ENCODE results near the gene MVB12B.
A peak's percentile ranks its signal among the peaks of the same experiment; 100 is the strongest.

The MVB12B gene

DNA sequence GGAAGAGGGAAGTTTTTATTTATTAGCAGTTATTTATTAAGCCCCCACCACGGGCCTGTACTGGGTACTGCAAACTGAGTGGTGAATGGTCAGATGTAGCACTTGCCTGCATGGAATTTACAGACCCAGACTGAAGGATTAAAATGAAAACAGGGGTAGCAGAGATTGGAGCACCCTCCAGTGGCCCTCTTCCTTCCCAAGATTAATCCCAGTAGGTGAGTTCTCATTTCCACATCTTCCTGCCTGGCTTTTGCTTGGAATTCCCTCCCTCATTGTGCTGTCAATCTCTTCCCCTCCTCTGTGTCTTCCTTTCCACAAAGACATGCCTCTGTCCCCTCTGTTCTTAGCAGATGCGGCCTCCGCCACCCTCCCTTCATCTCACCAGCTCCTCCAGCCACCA, 39.2 kb downstream of the MVB12B start:
- DNase-seq, result no peak

- DNase-seq, result peak; percentile 18
Observed at GRCh38 chr9:126366366-126367011, 39.9 kb downstream of the MVB12B start.

DNA sequence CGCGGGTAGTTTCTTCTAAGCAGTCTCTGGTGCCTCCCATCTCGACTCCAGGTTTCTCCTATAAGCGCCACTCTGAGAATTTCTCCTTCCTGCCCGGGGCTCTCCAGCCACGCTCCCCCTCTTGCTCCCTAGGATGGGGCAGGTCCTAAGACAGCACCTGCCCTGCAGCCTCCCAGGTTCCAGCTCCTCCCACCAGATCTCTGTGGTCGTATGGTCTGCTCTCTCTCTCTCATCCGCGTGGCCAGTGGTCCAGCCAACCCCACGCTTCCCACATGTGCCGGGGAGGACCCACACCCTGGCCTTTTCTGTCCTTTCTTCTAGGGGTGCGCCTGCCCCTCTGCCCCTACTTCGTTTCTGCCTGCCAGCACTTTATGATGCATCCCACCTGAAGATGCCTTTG, 40.5 kb downstream of the MVB12B start:
- no peak for DNase-seq

DNA sequence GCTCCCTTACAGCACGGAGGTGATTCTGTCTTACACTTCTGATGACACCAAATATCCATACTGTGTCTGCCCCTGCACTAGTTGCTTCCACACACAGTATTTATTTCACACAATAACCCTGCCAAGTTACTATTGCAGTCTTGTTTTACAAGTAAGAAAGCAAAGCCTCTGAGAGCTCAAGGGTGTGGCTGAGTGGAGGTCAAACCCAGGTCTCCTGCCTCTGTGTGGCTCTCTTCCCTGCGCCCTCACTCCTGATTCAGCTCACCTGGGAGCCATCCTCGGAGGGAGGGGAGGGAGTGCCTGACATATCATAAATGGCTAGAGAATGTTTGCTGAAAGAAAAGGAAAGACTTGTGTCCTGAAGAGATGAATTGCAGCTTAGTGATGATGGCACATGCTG, 41.0 kb downstream of the MVB12B start:
- DNase-seq, result no peak

- no peak for DNase-seq
Observed at GRCh38 chr9:126368020-126368419, 41.4 kb downstream of the MVB12B start.

DNA sequence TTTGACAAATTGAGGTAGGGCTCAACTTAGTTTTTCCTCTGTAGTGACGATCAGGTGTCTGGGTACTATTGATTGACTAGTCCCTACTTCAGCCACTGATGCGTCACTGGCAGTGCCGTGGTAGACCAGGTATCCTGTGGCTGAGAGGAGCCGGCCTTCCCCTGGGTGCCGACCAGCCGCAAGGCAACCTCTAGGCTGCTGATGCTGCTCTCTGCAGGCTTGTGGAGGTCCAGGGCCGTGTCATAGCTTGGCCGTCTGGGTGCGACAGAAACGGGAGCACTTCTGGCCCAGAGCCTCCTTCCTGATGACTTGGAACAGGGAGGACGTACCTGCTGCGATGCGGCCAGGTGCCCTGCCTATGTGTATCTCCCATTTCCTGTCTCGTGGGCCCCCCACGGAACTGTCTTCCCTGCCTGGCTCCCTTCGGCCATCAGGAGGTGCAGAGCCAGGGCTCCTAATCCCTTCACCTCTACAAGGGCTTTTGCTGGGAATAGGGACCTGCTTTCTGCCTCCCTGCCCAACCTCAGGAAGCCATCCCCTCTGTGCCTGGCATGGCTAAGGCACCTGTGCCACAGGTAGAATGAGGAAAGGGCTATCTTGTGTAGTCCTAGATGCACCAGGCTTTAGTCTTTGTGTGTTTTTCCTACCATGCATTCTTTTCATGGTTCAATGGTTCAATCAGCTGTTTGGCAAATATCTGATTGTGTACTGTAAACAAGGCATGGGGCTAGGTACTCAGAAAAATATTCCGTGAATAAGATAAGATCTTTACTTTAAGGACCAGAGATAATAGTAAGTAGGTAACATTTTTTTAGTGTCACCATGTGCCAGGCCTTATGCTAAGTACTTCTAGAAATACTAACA, 44.6 kb downstream of the MVB12B start:
- no peak for DNase-seq

GRCh38 chr9:126372716-126373115, 46.1 kb downstream of the MVB12B start:
- DNase-seq, result no peak

DNA sequence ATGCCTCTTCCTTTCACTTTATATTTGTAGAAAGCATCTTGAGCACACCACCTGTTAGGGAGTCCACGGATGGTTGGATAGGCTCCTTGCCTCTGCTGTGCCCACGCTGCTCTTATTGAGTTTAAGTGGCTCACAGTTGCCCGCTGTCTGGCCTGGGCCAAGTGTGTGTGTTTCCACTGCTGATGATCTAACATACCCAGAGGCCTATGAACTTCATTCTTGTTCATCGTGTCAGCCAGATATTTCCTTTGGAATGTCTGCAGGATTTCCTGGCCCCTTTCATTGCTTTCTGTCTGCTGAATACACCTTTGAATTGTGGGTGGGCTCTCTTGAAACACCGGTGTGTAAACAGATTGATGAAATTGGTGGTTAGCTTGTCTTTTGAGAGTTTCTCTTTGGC, 46.6 kb downstream of the MVB12B start:
- DNase-seq, result peak; percentile 33

DNA sequence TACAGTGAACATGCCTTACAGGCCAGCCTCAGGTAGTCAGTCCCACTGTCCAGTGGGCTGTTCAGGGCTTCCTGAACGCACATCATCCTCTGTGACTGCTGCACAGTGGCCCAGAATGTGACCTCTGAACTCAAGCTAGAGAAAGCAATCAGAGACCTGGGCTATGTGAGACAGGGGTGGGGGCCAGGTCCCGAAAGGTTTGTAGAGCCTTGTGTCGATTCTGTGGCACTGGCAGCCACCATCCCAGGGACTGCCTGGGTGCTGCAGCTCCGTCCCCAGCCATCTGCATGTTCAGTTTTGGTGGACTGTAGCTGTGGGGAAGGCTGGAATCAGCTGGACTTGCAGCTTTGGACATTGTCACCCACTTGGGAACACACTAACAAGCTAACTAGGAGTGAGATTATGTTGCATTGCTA, 47.7 kb downstream of the MVB12B start:
- no peak for DNase-seq

- DNase-seq, result no peak
Observed at GRCh38 chr9:126375386-126375785, 48.8 kb downstream of the MVB12B start.

- DNase-seq, result peak; percentile 83
Observed at GRCh38 chr9:126376311-126377175, 49.9 kb downstream of the MVB12B start.

DNA sequence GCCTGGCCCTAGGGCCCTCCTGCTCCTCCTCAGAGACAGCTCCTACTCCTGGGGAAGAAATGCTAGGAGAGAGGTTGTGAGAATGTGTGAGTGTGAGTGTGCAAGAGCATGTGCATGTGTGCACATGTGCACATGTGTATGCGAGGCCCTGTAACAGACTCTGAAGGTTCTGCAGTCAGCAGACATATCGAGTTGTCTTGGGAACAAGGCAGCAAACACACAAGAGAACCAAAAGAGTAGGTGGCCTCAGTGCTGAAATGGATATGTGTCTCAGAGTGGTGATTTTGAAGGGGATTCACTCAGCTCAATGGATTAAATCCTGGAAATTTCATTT, 50.5 kb downstream of the MVB12B start:
- DNase-seq, result no peak

GRCh38 chr9:126377536-126377935, 50.9 kb downstream of the MVB12B start:
- DNase-seq, result no peak

DNA sequence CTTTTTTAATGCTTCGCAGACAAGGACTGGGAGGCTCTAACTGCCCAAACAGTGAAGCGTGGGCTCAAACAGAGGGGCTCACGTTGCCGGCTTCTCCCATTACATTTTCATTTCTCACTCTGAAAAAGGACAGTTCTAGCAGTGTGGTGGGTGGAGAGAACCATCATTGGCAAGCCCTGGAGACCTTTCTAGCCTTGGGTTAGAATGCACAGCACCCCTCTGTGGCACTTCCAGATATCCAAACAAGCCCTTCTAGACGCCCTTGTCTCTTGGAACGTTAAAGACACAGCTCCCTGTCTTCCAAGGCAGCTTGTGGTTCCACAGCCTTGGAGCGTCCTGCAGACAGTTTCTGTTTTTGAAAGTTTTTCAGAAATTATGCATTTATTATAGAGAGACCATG, 52.1 kb downstream of the MVB12B start:
- no peak for DNase-seq

GRCh38 chr9:126379661-126380360, 53.2 kb downstream of the MVB12B start:
- DNase-seq, result no peak

DNA sequence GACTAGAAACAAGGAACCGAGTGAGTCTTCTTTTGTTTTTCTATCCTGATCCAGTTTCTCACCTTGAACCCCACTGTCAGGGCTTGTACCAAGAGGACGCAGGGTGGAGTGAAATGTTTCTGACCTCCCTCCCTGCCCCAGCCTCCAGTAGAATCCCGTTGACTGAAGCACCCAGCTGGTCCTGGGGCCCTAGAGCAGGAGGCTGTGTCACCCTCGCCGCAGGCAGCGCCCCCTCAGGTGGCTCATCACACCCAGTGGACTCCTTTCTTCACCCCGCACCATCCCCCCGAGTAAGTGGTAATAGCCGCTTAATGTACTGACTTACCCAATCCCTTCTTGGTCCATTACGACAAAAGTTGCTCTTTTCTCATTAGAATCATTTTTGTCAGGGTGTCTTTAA, 53.8 kb downstream of the MVB12B start:
- DNase-seq, result no peak

GRCh38 chr9:126381195-126381594, 54.6 kb downstream of the MVB12B start:
- DNase-seq, result no peak

DNA sequence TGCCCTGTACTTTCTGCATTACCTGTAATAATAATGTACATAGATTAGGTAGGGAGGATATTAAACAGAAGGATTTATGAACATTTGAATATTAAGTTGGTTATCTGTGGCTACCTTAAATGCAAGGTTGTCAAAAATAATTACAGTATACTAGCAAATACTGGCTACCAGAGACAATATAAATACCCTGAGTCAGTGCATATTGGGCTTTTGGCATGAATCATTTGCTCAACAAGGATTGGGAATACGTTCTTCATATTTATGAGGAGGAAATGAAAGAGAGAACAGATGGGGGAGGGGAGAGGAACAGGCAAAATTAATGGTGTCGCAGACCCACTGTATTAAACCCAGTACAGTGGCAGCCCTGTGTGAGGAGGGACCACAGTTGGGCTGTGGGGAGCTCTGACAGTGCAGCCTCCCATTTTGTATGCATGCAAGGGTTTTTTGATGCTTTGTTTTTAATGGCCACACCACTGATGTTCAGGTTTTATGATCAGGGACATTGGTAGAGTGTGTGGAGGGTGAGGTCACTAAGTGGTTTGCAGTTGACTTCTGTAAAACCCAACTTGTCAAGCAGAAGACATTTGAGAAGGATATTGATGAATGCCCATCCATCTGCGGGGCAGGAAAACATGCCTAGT, 56.9 kb downstream of the MVB12B start:
- DNase-seq, result no peak

- no peak for DNase-seq
Observed at GRCh38 chr9:126384926-126385325, 58.3 kb downstream of the MVB12B start.

GRCh38 chr9:126386088-126386487, 59.5 kb downstream of the MVB12B start:
- no peak for DNase-seq

GRCh38 chr9:126386776-126387175, 60.1 kb downstream of the MVB12B start:
- DNase-seq, result no peak

DNA sequence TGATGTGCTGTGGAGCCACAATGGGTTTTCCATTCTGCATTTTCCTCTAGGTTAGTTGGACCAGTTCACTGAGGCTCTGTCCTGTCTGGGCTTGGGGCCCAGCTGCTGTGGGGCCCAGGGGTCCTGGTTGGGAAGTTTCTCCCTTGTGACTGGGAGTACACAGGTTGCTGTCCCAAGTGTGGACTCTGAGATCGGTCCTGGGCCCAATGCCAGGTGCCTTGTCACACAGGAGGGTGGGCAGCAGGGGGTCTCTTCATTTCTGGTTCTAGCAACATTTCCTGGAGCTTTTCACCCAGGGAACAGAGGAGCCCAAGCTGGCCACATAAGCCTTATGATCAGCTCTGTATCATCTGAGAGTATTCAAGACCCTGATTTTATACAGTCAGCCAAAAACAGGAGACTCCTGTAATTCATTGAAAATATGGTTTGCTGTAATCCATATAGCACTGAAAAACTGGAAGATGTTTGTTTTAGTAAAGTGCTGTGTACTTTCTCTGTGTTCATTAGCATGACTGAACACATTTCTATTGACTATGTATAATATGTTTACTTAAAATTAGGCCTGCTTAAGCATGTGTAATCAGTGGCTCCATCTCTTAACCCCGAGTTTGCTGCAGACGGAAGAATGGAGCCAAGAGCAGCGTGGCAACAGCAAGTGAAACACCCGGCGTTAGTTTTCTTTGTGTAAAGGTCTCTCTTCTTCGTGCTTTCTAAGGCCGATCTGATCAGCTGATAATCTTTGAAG, 62.5 kb downstream of the MVB12B start:
- peak; percentile 27 for DNase-seq
